ENCODE data around the gene CCDC32. TPM values are rescaled to one million over a fixed set of nuclear protein-coding genes. Genes with fewer than 3 reads are reported as not detected.

The CCDC32 gene
- total and polyA plus RNA-seq, 2 of the 13 experiments (the other 11 are each of a cell fraction or from before 2014, with no cell fraction given): 10.8 to 23.2 TPM

- TF ChIP-seq AFF4 (CRISPR knock-in tag; IDR thresholded peaks at IDR 0.05) (no peak), SP4 (CRISPR knock-in tag; IDR thresholded peaks at IDR 0.05) (0 out of 2 replicates have a peak, but pooled peaks have one; percentile 42), ZNF781 (CRISPR knock-in tag; IDR thresholded peaks at IDR 0.05; ENCODE audit: borderline replicate concordance, not compliant biosample characterization) (no peak), PRPF4 (IDR thresholded peaks at IDR 0.05; ENCODE audit: low read depth, low read length, poor library complexity, severe bottlenecking) (no peak), ZNF367 (CRISPR knock-in tag; IDR thresholded peaks at IDR 0.05; ENCODE audit: borderline replicate concordance) (0 out of 2 replicates have a peak, but pooled peaks have one; percentile 25), HOXA3 (CRISPR knock-in tag; IDR thresholded peaks at IDR 0.05) (peak; percentile 91), ZNF275 (CRISPR knock-in tag; IDR thresholded peaks at IDR 0.05; ENCODE audit: borderline replicate concordance) (peak; percentile 86; the same call in 1 of the 2 replicates), CBX5 (CRISPR knock-in tag; IDR thresholded peaks at IDR 0.05; ENCODE audit: borderline replicate concordance) (no peak), ZNF232 (CRISPR knock-in tag; IDR thresholded peaks at IDR 0.05; ENCODE audit: borderline replicate concordance) (0 out of 2 replicates have a peak, but pooled peaks have one; percentile 35), ZSCAN9 (CRISPR knock-in tag; IDR thresholded peaks at IDR 0.05; ENCODE audit: borderline replicate concordance) (no peak), ARHGAP35 (CRISPR knock-in tag; IDR thresholded peaks at IDR 0.05; ENCODE audit: borderline replicate concordance) (peak; percentile 63; the same call in 1 of the 2 replicates), STAT5B (CRISPR knock-in tag; IDR thresholded peaks at IDR 0.05) (no peak), ZSCAN31 (CRISPR knock-in tag; IDR thresholded peaks at IDR 0.05; ENCODE audit: low read depth) (peak; percentile 22; the same call in 1 of the 2 replicates), MXD3 (CRISPR knock-in tag; IDR thresholded peaks at IDR 0.05) (peak; percentile 76; the same call in 1 of the 2 replicates), ZNF839 (CRISPR knock-in tag; IDR thresholded peaks at IDR 0.05; ENCODE audit: borderline replicate concordance) (peak; percentile 89; the same call in 1 of the 2 replicates), TBL1XR1 (IDR thresholded peaks at IDR 0.05; ENCODE audit: borderline replicate concordance, low read length, partially characterized antibody) (peak; percentile 65), ZNF326 (CRISPR knock-in tag; IDR thresholded peaks at IDR 0.05; ENCODE audit: borderline replicate concordance) (no peak), PLRG1 (conservative IDR thresholded peaks at IDR 0.05) (no peak), NFIC (IDR thresholded peaks at IDR 0.05; ENCODE audit: low read length) (no peak), ISL2 (CRISPR knock-in tag; IDR thresholded peaks at IDR 0.05) (peak; percentile 74), HIVEP1 (CRISPR knock-in tag; IDR thresholded peaks at IDR 0.05) (peak; percentile 72; the same call in 1 of the 2 replicates)
- TF ChIP-seq, protein P1, sequence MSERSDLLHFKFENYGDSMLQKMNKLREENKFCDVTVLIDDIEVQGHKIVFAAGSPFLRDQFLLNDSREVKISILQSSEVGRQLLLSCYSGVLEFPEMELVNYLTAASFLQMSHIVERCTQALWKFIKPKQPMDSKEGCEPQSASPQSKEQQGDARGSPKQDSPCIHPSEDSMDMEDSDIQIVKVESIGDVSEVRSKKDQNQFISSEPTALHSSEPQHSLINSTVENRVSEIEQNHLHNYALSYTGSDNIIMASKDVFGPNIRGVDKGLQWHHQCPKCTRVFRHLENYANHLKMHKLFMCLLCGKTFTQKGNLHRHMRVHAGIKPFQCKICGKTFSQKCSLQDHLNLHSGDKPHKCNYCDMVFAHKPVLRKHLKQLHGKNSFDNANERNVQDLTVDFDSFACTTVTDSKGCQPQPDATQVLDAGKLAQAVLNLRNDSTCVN (CRISPR knock-in tag; IDR thresholded peaks at IDR 0.05; ENCODE audit: borderline replicate concordance): 0 out of 2 replicates have a peak, but pooled peaks have one; percentile 39
Measured at GRCh38 chr15:40511472-40512133, 53.2 kb downstream of the CCDC32 start (continued).
